HG03354 (cell line): ENCODE results near the gene ZNF48.

Source experiments
- ATAC-seq: cut with Tn5 transposase; IDR thresholded peaks from one replicate; pipeline ENCODE4 v1.9.1; 2021; ENCODE audit warnings: mild to moderate bottlenecking; ENCODE audit not compliant: unreplicated experiment, poor library complexity, severe bottlenecking

The ZNF48 gene

GRCh38 chr16:30398661-30399434, 3.6 kb downstream of the ZNF48 start:
- ATAC-seq, result no peak

GRCh38 chr16:30399435-30400186, 4.4 kb downstream of the ZNF48 start:
- ATAC-seq, result no peak

- ATAC-seq, result no peak
These were observed 6.7 kb downstream of the ZNF48 start for GRCh38 chr16:30401768-30402425.

GRCh38 chr16:30406795-30407101, 11.5 kb downstream of the ZNF48 start:
- ATAC-seq, result peak; percentile 5

DNA sequence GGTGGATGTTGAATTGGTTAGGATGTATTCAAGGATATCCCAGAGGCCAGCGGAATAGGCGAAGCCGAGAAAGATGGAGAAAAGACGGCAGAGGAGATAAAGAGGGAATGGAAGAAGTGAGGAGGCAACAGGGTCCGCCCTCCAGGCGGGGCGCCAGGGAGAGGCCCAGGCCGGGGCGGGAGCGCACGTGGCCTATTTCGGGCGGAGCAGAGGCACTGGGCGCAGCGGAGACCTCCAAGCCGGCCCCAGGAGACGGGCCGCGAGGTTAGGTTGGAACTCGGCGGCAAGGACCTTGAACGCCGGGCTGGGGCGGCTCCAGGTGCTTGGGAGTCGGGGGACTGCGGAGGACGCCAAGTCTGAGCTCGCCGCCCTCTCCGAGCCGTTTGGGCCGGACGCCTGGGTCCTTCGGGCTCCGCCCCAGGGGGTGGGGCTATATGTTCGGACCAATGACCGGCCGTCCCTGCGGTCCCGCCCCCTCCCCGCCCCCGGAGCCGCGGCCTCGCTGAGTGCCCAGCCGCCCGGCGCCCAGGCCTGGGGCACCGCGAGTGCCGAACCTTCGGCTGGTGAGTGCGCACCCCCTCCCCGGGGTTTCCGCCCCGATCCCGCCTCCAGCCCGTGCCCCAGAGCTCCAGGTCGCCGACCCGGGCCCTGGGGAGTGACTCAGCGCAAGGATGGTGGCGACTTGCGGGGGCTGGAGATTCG, 12.0 kb downstream of the ZNF48 start, which contains the start of gene ZNF771:
Gene ZNF771 (plus strand): TSS at position 505 of the 702 bp plus-strand sequence. CDS start 448 bp downstream, outside the sequence.
- peak; percentile 72 for ATAC-seq

DNA sequence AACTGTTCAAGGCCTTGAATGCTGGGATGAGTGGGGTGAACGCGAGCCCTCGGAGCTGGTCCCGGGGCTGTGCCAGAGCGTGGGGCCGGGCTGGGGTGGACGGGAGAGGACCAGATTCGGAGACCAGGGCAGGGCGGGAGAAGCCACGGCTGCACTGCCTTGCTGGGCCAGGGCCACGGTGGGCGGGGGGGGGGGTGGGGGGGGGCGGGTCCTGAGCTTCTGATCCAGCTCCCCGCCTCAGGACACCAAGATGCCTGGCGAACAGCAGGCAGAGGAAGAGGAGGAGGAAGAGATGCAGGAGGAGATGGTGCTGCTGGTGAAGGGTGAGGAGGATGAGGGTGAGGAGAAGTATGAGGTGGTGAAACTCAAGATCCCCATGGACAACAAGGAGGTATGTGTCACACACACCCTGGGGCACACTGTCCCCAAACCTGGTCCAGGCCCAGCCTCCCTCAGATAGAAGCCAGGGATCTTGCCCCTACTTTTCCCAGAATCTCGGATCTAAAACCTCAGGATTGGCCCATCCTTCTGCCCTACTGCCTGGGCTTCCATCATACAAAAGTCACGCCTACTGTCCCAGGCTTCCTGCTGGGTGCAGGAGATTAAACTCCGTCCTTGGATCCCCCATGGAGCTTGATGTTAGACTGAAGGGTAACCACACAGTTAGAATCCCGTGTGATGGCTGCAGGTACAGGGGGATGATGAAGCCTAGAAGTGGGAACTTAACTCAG, 12.7 kb downstream of the ZNF48 start:
- ATAC-seq, result no peak

DNA sequence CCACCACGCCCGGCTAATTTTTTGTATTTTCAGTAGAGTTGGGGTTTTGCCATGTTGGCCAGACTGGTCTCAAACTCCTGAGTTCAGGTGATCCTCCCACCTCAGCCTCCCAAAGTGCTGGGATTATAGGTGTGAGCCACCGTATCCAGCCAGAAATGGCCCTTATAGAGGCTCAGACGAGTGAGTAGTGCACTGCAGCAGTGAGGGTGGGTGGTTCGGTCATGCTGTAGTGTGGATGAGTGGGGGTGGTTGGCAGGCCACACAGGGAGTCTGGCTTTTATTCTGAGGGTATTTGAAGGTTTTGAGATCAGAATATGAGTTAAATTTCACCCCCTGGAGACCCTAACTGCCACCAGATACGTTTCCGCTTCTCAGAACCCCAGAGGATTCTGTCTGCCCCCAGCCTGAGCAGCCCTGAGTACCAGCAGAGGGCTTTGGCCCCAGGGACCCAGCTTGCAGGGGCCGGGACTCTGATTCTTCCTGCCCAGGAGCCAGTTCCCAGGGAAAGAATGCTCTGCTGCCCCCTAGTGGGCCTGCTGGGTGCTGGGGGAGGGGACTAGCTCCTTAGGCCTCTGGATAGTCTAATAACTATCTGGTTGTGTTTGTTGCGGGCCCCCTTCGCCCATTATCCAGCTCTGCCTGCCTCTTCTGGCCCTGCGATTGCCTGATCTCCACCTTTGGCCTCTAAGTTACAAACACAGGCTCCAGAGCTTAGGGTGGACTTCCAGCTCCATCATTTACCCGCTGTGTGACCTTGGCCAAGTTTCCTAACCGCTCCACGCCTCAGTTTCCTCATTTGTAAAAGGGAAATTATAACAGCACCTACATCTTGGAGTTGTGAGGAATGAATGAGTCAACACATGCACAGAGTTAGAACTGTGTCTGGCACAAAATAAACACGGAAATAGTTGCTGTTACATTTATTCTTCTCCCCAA, 14.2 kb downstream of the ZNF48 start:
- peak; percentile 67 for ATAC-seq

DNA sequence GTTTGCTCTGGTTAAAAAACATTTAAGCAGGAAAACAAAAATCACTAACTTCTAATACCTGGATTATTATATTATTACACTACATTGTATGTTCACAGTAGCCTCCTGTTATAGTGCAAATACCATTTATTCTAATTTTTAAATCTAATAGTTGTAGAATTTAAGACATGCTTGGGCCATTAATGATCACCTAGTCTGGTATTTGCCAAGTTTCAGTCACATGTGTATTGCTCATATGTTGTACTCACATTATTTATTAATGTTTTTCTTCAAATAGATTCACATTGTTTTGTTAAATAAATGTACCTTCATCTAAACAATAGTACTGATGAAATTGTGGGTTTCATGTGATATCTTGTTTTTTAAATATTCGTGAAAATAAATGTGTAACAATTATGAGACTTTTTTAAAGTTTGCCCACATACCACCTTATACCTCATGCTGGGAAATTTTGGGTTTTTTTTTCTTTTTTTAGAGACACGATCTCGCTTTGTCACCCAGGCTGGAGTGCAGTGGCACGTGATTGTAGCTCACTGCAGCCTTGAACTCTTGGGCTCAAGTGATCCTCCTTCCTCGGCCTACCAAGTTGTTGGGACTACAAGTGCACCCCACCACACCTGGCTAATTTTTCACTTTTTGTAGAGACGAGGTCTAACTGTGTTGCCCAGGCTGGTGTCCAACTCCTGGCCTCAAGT, 18.0 kb downstream of the ZNF48 start:
- no peak for ATAC-seq

GRCh38 chr16:30414159-30414558, 18.9 kb downstream of the ZNF48 start:
- ATAC-seq, result no peak

DNA sequence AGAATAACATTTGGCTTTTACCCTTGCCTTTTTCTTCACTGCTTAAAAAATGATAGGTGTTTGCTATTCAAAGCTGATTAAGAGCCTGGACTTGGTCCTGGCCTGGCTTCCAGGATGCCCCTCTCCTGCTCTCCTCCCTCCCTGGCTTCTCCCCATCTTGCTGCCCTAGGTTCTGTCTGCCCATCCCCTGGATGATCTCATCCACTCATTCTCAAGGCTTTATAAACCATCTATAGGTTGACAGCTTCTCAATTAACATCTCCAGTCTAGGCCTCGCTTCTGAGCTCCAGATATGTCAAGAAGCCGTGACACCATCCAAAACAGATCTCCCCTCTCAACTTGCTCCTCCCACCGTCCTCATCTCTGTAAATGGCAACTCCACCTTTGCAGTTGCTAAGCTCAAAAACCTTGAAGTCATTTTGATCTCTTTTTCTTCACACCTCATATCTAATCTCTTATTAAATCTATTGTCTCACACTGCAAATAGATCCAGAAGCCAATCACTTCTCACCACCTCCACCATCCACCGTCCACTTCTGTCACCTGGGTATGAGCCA, 20.9 kb downstream of the ZNF48 start:
- ATAC-seq, result no peak

DNA sequence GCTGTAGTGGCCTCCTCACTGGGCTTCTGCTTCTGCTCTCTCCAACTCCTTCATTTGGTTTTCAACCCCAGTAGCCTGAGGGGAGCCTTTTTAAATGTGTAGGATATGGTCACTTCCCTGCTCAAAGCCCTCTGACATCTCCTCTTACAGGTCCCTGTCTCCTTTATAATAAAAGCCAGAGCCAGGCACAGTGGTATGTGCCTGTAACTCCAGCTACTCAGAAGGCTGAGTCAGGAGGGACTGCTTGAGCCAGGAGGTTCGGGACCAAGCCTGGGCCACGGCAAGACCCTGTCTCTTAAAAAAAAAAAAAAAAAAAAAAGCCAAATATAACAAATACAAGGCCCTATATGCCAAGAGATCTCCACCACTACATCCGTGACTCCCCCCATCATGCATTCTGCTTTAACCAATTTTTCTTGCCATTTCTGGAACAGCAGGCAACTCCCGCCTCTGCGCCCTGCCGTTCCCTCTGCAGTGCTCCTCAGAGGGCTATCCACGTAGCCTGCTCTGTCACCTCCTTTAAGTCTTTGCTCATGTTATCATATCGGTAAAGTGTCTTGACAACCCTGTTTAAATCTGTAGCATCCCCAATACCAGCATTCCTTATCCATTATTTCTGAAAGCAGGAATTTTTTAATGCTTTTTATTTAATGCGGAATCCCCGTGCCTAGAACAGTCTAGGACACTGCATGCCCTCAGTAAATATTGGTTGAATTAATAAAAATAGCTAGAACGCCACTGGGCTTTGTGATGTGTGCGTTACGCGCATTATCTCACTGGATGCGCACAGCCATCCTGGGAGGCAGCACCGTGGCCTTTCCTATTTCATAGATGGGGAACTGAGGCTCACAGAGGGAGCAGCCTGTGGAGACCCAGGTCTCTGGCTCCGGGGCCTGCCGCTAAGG, 21.7 kb downstream of the ZNF48 start:
- ATAC-seq, result no peak

- ATAC-seq, result peak; percentile 83
These were observed 22.5 kb downstream of the ZNF48 start for GRCh38 chr16:30417529-30418349.

DNA sequence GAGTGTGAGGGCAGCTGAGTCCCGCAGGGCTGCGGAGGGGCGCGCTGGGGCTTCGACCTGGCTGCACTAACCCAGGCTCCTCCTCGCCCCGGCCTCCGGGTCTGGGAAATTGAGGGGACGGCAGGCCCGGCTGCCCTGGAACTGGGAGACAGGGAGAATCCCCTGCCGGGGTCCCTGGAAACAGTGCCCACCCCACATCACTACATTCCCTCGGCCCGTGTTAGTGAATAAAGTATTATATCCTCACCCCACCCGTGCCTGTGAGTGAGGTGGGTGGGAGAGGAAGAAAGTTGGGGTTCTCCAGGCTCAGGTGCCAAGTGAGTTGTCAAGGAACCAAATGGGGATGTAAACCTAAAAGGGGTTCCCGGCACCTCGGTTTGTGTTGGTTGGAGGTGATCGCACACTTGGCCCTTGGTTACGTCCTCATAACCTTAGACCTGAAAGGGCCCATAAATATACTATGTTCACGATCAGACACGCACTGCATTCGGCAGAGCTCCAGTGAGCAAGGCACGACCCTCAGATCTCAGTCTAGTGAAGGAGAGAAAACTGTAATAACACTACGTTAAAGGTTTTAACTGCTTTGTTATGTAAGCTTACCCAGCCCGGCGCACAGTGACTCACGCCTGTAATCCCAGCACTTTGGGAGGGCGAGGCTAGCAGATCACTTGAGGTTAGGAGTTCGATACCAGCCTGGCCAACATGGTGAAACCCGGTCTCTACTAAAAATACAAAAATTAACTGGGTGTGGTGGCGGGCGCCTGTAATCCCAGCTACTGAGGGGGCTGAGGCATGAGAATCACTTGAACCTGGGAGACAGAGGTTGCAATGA, 23.3 kb downstream of the ZNF48 start:
- no peak for ATAC-seq

GRCh38 chr16:30421010-30421409, 25.8 kb downstream of the ZNF48 start:
- no peak for ATAC-seq

- ATAC-seq, result no peak
These were observed 32.8 kb downstream of the ZNF48 start for GRCh38 chr16:30428055-30428454.
